HG03469 (cell line): ENCODE results near the gene HOXB6.

Experiments
- ATAC-seq: cut with Tn5 transposase; IDR thresholded peaks from one replicate; pipeline ENCODE4 v1.9.1; 2021; ENCODE audit warnings: mild to moderate bottlenecking, moderate library complexity, moderate number of reproducible peaks; ENCODE audit not compliant: unreplicated experiment

Gene HOXB6

GRCh38 chr17:48636177-48637018, 31.6 kb upstream of the HOXB6 start:
- no peak for ATAC-seq

GRCh38 chr17:48634493-48635208, 29.9 kb upstream of the HOXB6 start:
- no peak for ATAC-seq

GRCh38 chr17:48633266-48633677, 28.5 kb upstream of the HOXB6 start:
- no peak for ATAC-seq

- no peak for ATAC-seq
These were observed 27.9 kb upstream of the HOXB6 start for GRCh38 chr17:48632579-48633265.

GRCh38 chr17:48631693-48632578, 27.1 kb upstream of the HOXB6 start:
- ATAC-seq, result no peak

- no peak for ATAC-seq
These were observed 26.3 kb upstream of the HOXB6 start for GRCh38 chr17:48630925-48631692.

GRCh38 chr17:48630009-48630924, 25.5 kb upstream of the HOXB6 start:
- no peak for ATAC-seq

- ATAC-seq, result no peak
These were observed 24.6 kb upstream of the HOXB6 start for GRCh38 chr17:48629411-48629759.

- no peak for ATAC-seq
These were observed 24.0 kb upstream of the HOXB6 start for GRCh38 chr17:48628649-48629410.

GRCh38 chr17:48627623-48628521, 23.1 kb upstream of the HOXB6 start:
- no peak for ATAC-seq

- ATAC-seq, result no peak
These were observed 22.4 kb upstream of the HOXB6 start for GRCh38 chr17:48627118-48627597.

GRCh38 chr17:48626245-48627117, 21.7 kb upstream of the HOXB6 start, which contains the start of gene HOXB9:
Gene HOXB9 (minus strand): TSS chr17:48626358. CDS start chr17:48626269, 89 bp downstream.
- ATAC-seq, result no peak

GRCh38 chr17:48625495-48626244, 20.9 kb upstream of the HOXB6 start:
- ATAC-seq, result no peak

- ATAC-seq, result no peak
These were observed 20.0 kb upstream of the HOXB6 start for GRCh38 chr17:48624544-48625494.
